Activated naive CD8-positive, alpha-beta T cell treated with anti-CD3 and anti-CD28 coated beads, Interleukin-2, amount 50 U/mL, for 16 hours (primary cell): ENCODE measurements around the gene NAV1.

Experiments
- DNase-seq: peaks from one replicate; pipeline ENCODE4 v3.0.0-alpha.2; 2020; ENCODE audit warnings: low read depth, low spot score

Gene NAV1

GRCh38 chr1:201585901-201586300, 47.0 kb downstream of the NAV1 start:
- no peak for DNase-seq

- no peak for DNase-seq
These were observed 47.9 kb downstream of the NAV1 start for GRCh38 chr1:201586806-201587205.

GRCh38 chr1:201587729-201588128, 48.8 kb downstream of the NAV1 start:
- DNase-seq, result no peak
